Placental epithelial cell (primary cell): ENCODE results near the gene APOBEC3A. TPM values are rescaled to one million over a fixed set of nuclear protein-coding genes. Genes with fewer than 3 reads are reported as not detected.

Experiments used
- total RNA-seq: library from RNA; depleted of rRNA; stranded (reverse); fragments of >200 nt; gene quantifications from 2 replicates; pipeline ENCODE4 v1.2.3, GENCODE V29; 2012

APOBEC3A gene
- not detected in 2 replicates for total RNA-seq

DNA sequence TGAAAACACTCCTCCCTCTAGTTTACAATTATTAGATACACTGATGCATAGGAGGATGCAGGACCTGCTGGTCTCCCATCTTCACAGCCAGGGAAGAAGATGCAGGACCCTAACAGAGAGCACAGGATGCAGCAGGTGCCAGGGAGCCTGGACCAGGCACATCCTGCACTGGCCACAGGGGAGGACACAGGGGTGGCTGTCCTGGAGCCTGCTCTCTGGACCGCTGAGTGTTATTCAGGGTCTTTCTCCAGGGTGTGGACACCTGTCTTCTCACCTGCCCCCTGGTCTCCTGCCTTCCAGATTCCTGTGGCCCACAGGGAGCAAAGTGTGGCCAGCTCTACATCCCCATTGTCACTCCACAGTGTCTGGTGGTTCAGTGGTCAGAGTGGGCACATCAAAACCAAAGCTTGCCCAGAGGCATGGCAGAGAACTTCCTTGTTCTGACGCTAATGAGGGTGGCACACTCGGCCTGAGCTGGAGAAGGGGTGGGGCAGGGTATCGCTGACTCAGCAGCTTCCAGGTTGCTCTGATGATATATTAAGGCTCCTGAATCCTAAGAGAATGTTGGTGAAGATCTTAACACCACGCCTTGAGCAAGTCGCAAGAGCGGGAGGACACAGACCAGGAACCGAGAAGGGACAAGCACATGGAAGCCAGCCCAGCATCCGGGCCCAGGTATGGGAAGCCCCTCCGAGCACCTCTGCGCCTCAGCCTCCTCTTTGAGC, at the start of gene APOBEC3A:
APOBEC3A (plus strand) TSS at position 564 of the 725 bp plus-strand sequence; CDS start at position 647, 83 bp downstream.

DNA sequence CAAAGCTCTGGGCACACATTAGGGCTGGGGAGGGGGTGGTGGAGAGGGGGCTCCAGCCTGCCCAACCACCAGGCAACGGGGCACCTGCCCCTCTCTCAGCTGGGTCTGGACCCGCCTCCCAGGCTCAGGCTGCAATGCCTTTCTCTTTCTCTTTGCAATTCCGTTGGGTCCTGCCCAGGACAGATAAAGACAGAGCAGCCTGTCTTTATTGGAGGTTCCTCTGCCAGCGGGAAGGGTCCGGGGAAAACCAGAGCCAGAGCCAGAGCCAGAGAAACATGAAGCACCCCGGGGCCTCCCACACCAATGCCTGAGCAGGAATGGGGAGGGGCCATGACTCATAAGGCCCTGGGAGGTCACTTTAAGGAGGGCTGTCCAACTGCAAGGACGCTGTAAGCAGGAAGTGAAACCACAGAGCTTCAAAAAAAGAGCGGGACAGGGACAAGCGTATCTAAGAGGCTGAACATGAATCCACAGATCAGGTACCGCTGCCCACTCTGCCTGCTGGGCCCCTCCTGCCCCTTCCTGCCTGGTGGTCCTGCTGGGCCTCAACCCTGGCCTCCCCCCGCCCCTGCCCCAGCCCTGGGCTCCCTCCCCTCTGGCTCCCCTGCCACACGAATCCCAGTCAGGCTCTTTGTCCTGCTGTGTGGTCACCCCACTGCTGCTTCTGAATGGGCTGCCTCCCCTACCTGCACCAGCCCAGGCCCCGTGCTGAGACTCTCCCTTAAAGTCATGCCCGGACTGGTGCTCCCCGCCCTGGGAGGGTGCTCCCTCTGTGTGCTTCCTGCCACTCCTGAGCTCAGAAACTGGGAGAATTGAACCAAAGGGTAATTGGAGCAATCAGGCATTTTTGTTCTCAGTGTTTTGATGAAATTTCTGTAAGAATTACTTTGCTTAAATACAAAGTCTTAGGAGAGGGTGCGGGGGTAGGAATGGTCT, 24.9 kb downstream of the APOBEC3A start, which contains the start of gene APOBEC3B:
APOBEC3B (plus strand) TSS at position 356 of the 936 bp plus-strand sequence; CDS start at position 463, 107 bp downstream.

Other genes with a start within 250 kb of the APOBEC3A start
- 69.1 and 119 TPM in 2 replicates for gene SUN2, start 201.6 kb upstream of the APOBEC3A start, total RNA-seq
- gene DNAL4, start 163.5 kb upstream of the APOBEC3A start, total RNA-seq, result 18.5 and 19.5 TPM in 2 replicates
- gene NPTXR, start 113.6 kb upstream of the APOBEC3A start, total RNA-seq, result 0.43 and 0.79 TPM in 2 replicates
- 27.7 and 41.2 TPM in 2 replicates for gene CBX6, start 85.4 kb upstream of the APOBEC3A start, total RNA-seq
- gene APOBEC3B, start 24.7 kb downstream of the APOBEC3A start, total RNA-seq, result 1.2 and 1.6 TPM in 2 replicates
- gene APOBEC3C, start 56.6 kb downstream of the APOBEC3A start, total RNA-seq, result 16.9 TPM in 2 replicates
- 1.2 and 5.5 TPM in 2 replicates for gene APOBEC3D, start 63.5 kb downstream of the APOBEC3A start, total RNA-seq
- 2.9 and 4.7 TPM in 2 replicates for gene APOBEC3F, start 83.3 kb downstream of the APOBEC3A start, total RNA-seq
- gene APOBEC3G, start 119.7 kb downstream of the APOBEC3A start, total RNA-seq, result 4.1 and 6.7 TPM in 2 replicates
- 1.2 TPM in 1 of 2 replicates, not detected in the other for gene APOBEC3H, start 139.6 kb downstream of the APOBEC3A start, total RNA-seq
- gene CBX7, start 195.1 kb downstream of the APOBEC3A start, total RNA-seq, result 1.6 and 1.8 TPM in 2 replicates